Measurements from ENCODE around the gene ZNF668. TPM values are rescaled to one million over a fixed set of nuclear protein-coding genes. Genes with fewer than 3 reads are reported as not detected.

The ZNF668 gene
- total and polyA plus RNA-seq, 2 donors (not counting 1 experiment from before 2014, with no cell fraction given), result 8.1 to 12.1 TPM

DNA sequence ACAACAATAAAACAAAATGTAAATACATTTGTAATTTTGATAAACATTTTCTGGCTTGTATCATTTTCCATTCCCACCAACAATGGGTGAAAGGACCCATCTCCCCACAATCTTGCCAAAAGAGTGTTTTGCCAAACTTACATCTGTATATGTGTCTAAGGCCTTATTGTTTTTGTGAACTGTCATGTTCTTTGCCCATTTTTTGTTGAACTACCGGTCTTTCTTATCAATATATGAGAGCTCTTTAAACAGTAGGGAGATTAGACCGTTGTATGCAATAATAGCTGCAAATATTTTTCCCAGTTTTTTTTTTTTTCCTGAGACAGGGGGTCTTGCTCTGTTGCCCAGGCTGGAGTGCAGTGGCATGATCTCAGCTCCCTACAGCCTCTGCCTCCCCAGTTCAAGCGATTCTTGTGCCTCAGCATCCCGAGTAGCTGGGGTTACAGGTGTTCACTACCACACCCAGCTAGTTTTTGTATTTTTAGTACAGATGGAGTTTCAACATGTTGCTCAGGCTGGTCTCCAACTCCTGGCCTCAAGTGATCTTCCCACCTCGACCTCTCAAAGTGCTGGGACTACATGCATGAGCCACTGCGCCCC lies 50.3 kb downstream of the ZNF668 start:
- Histone ChIP-seq H3K4me1 (ENCODE audit: control insufficient read depth, extremely low read depth, insufficient read depth, low read length) (no peaks in the 10 kb centered on the region), H3K79me2 (ENCODE audit: control insufficient read depth, insufficient read depth, low read length) (no peaks in the 10 kb centered on the region), H3K27ac (ENCODE audit: insufficient read depth, low read length) (no peak overlapping the region), H3K27me3 (ENCODE audit: control insufficient read depth, insufficient read depth, low read length) (no peaks in the 10 kb centered on the region), H3K9me3 (ENCODE audit: control insufficient read depth, insufficient read depth, low read depth, low read length) (no peaks in the 10 kb centered on the region), H2AFZ (ENCODE audit: low read length) (no peak overlapping the region), H3K4me2 (ENCODE audit: extremely low read depth, insufficient read depth, low read length) (no peak overlapping the region), H4K20me1 (ENCODE audit: control insufficient read depth, extremely low read depth, insufficient read depth, low read length) (no peaks in the 10 kb centered on the region), H3K4me3 (replicated peaks in 1 of 4; ENCODE audit: control extremely low read depth in 1 of 4, insufficient read depth in 1 of 4, low read depth in 3 of 4, low read length in 4 of 4) (no peak overlapping the region), H3K9ac (ENCODE audit: insufficient read depth, low read length) (no peak overlapping the region), H3K36me3 (ENCODE audit: control insufficient read depth, insufficient read depth, low read length) (no peaks in the 10 kb centered on the region)
- no peak for DNase-seq (ENCODE audit: low read depth in 2 of 2)
- TF ChIP-seq EZH2 (IDR thresholded peaks at IDR 0.05; ENCODE audit: low read length, missing control alignments), result no peak
- TF ChIP-seq, protein P1, sequence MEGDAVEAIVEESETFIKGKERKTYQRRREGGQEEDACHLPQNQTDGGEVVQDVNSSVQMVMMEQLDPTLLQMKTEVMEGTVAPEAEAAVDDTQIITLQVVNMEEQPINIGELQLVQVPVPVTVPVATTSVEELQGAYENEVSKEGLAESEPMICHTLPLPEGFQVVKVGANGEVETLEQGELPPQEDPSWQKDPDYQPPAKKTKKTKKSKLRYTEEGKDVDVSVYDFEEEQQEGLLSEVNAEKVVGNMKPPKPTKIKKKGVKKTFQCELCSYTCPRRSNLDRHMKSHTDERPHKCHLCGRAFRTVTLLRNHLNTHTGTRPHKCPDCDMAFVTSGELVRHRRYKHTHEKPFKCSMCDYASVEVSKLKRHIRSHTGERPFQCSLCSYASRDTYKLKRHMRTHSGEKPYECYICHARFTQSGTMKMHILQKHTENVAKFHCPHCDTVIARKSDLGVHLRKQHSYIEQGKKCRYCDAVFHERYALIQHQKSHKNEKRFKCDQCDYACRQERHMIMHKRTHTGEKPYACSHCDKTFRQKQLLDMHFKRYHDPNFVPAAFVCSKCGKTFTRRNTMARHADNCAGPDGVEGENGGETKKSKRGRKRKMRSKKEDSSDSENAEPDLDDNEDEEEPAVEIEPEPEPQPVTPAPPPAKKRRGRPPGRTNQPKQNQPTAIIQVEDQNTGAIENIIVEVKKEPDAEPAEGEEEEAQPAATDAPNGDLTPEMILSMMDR (conservative IDR thresholded peaks at IDR 0.05 in 1 of 2, IDR thresholded peaks at IDR 0.05 in 1 of 2; ENCODE audit: low read depth in 1 of 2, low read length in 2 of 2), result no peak

DNA sequence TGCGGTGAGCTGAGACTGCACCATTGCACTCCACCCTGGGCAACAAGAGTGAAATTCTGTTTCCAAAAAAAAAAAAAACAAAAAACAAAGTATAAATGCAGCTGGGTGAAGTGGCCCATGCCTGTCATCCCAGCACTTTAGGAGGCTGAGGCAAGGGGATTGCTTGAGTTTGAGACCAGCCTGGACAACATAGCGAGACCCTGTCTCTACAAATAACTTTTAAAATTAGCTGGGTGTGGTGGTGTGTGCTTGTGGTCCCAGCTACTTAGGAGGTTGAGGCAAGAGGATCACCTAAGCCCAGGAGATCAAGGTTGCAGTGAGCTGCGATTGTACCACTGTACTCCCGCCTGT lies 50.8 kb downstream of the ZNF668 start:
- Histone ChIP-seq H3K79me2 (ENCODE audit: control insufficient read depth, insufficient read depth, low read length) (no peaks in the 10 kb centered on the region), H3K36me3 (ENCODE audit: control insufficient read depth, insufficient read depth, low read length) (no peaks in the 10 kb centered on the region), H3K9ac (ENCODE audit: insufficient read depth, low read length) (no peak overlapping the region), H2AFZ (ENCODE audit: low read length) (no peak overlapping the region), H3K4me2 (ENCODE audit: extremely low read depth, insufficient read depth, low read length) (no peak overlapping the region), H3K9me3 (ENCODE audit: control insufficient read depth, insufficient read depth, low read depth, low read length) (no peaks in the 10 kb centered on the region), H3K27me3 (ENCODE audit: control insufficient read depth, insufficient read depth, low read length) (no peaks in the 10 kb centered on the region), H3K27ac (ENCODE audit: insufficient read depth, low read length) (no peak overlapping the region), H3K4me3 (replicated peaks in 1 of 4; ENCODE audit: control extremely low read depth in 1 of 4, insufficient read depth in 1 of 4, low read depth in 3 of 4, low read length in 4 of 4) (no peak overlapping the region), H4K20me1 (ENCODE audit: control insufficient read depth, extremely low read depth, insufficient read depth, low read length) (no peaks in the 10 kb centered on the region), H3K4me1 (ENCODE audit: control insufficient read depth, extremely low read depth, insufficient read depth, low read length) (no peaks in the 10 kb centered on the region)
- no peak for DNase-seq (ENCODE audit: low read depth in 2 of 2)
- no peak for TF ChIP-seq EZH2 (IDR thresholded peaks at IDR 0.05; ENCODE audit: low read length, missing control alignments)
- TF ChIP-seq, protein P1 (conservative IDR thresholded peaks at IDR 0.05 in 1 of 2, IDR thresholded peaks at IDR 0.05 in 1 of 2; ENCODE audit: low read depth in 1 of 2, low read length in 2 of 2), result no peak

DNA sequence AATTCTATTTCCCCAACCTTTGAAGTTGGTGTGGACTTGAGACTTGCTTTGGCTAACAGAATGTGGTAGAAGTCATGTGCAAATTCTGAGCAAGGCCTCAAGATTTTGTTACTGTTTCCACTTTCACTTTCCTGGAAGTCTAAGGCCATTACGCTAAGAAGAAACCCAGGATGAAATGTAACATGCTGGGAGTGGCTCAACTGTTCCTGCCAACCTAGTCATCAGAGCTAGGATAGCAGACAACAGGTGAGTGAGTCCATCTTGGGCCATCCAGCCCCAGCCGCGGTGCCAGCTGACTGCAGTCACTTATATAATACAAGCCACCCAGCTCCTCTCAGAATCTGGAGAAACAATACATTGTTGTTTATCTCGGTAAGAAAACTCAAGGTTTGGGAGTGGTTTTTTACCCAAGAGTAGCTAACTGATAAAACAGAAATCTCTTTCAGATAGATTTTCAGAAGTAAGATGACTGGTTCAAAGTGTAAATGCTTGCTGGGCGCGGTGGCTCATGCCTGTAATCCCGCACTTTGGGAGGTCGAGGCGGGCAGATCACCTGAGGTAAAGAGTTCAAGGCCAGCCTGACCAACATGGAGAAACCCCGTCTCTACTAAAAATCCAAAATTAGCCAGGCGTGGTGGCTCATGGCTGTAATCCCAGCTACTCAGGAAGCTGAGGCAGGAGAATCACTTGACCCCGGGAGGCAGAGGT lies 51.3 kb downstream of the ZNF668 start:
- no peak overlapping the region for H3K9ac ChIP-seq (ENCODE audit: insufficient read depth, low read length)
- no peaks in the 10 kb centered on the region for H4K20me1 ChIP-seq (ENCODE audit: control insufficient read depth, extremely low read depth, insufficient read depth, low read length)
- H3K4me3 ChIP-seq (replicated peaks in 1 of 4; ENCODE audit: control extremely low read depth in 1 of 4, insufficient read depth in 1 of 4, low read depth in 3 of 4, low read length in 4 of 4), result no peak overlapping the region
- no peak overlapping the region for H3K27ac ChIP-seq (ENCODE audit: insufficient read depth, low read length)
- H3K27me3 ChIP-seq (ENCODE audit: control insufficient read depth, insufficient read depth, low read length), result no peaks in the 10 kb centered on the region
- TF ChIP-seq, protein P1 (conservative IDR thresholded peaks at IDR 0.05 in 1 of 2, IDR thresholded peaks at IDR 0.05 in 1 of 2; ENCODE audit: low read depth in 1 of 2, low read length in 2 of 2), result no peak
- TF ChIP-seq EZH2 (IDR thresholded peaks at IDR 0.05; ENCODE audit: low read length, missing control alignments), result no peak
- no peaks in the 10 kb centered on the region for H3K4me1 ChIP-seq (ENCODE audit: control insufficient read depth, extremely low read depth, insufficient read depth, low read length)
- H3K9me3 ChIP-seq (ENCODE audit: control insufficient read depth, insufficient read depth, low read depth, low read length), result no peaks in the 10 kb centered on the region
- DNase-seq (ENCODE audit: low read depth in 2 of 2), result no peak
- H2AFZ ChIP-seq (ENCODE audit: low read length), result no peak overlapping the region
- no peaks in the 10 kb centered on the region for H3K36me3 ChIP-seq (ENCODE audit: control insufficient read depth, insufficient read depth, low read length)
- no peaks in the 10 kb centered on the region for H3K79me2 ChIP-seq (ENCODE audit: control insufficient read depth, insufficient read depth, low read length)
- H3K4me2 ChIP-seq (ENCODE audit: extremely low read depth, insufficient read depth, low read length), result no peak overlapping the region

All from fibroblast of lung (primary cell).